ENCODE measurements around the gene GRK6.

The GRK6 gene

GRCh38 chr5:177449140-177450061, 22.9 kb downstream of the GRK6 start (continued):
- TF ChIP-seq, protein P1, sequence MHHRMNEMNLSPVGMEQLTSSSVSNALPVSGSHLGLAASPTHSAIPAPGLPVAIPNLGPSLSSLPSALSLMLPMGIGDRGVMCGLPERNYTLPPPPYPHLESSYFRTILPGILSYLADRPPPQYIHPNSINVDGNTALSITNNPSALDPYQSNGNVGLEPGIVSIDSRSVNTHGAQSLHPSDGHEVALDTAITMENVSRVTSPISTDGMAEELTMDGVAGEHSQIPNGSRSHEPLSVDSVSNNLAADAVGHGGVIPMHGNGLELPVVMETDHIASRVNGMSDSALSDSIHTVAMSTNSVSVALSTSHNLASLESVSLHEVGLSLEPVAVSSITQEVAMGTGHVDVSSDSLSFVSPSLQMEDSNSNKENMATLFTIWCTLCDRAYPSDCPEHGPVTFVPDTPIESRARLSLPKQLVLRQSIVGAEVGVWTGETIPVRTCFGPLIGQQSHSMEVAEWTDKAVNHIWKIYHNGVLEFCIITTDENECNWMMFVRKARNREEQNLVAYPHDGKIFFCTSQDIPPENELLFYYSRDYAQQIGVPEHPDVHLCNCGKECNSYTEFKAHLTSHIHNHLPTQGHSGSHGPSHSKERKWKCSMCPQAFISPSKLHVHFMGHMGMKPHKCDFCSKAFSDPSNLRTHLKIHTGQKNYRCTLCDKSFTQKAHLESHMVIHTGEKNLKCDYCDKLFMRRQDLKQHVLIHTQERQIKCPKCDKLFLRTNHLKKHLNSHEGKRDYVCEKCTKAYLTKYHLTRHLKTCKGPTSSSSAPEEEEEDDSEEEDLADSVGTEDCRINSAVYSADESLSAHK (tag by site-specific recombination; IDR thresholded peaks at IDR 0.05): no peak
- TF ChIP-seq ZNF391 (tag by site-specific recombination; IDR thresholded peaks at IDR 0.05; ENCODE audit: borderline replicate concordance, low read depth): no peak
- TF ChIP-seq ZFP3 (tag by site-specific recombination; IDR thresholded peaks at IDR 0.05; ENCODE audit: low read depth): no peak
- TF ChIP-seq ZNF658 (tag by site-specific recombination; IDR thresholded peaks at IDR 0.05): no peak
- no peak for TF ChIP-seq ZNF660 (tag by site-specific recombination; IDR thresholded peaks at IDR 0.05)
- TF ChIP-seq HIC1 (tag by site-specific recombination; IDR thresholded peaks at IDR 0.05): no peak

- TF ChIP-seq ZNF692 (tag by site-specific recombination; IDR thresholded peaks at IDR 0.05): peak; percentile 51; the same call in 1 of the 2 replicates
- no peak for TF ChIP-seq ZBTB1 (tag by site-specific recombination; IDR thresholded peaks at IDR 0.05)
- H3K4me3 ChIP-seq (ENCODE audit: low read depth, low read length): no peak overlapping the region
- H3K27ac ChIP-seq (ENCODE audit: extremely low read depth, low read depth, low read length): no peak overlapping the region
- H3K4me1 ChIP-seq (ENCODE audit: control insufficient read depth, insufficient read depth, low read length): peaks cover 5% of the 10 kb centered on the region; the same call in 1 of the 2 replicates
- no peaks in the 10 kb centered on the region for H3K36me3 ChIP-seq (ENCODE audit: control insufficient read depth in 2 of 2, insufficient read depth in 1 of 2, low read length in 2 of 2)
- no peaks in the 10 kb centered on the region for H3K9me3 ChIP-seq (ENCODE audit: control insufficient read depth, insufficient read depth, low read depth, low read length)
- ChIA-PET POLR2A (interaction anchor here (0.6 to 1.4 kb wide), 3 partner anchors 44 to 149 kb away, joined by 3 to 4 read pairs (median 3); no protein-coding TSS in a partner anchor), CTCF (interaction anchor here (0.9 to 5.0 kb wide), 6 partner anchors 9 to 337 kb away, joined by 3 to 76 read pairs (median 4); no protein-coding TSS in a partner anchor)
Observed at GRCh38 chr5:177450667-177451424, 24.4 kb downstream of the GRK6 start.

DNA sequence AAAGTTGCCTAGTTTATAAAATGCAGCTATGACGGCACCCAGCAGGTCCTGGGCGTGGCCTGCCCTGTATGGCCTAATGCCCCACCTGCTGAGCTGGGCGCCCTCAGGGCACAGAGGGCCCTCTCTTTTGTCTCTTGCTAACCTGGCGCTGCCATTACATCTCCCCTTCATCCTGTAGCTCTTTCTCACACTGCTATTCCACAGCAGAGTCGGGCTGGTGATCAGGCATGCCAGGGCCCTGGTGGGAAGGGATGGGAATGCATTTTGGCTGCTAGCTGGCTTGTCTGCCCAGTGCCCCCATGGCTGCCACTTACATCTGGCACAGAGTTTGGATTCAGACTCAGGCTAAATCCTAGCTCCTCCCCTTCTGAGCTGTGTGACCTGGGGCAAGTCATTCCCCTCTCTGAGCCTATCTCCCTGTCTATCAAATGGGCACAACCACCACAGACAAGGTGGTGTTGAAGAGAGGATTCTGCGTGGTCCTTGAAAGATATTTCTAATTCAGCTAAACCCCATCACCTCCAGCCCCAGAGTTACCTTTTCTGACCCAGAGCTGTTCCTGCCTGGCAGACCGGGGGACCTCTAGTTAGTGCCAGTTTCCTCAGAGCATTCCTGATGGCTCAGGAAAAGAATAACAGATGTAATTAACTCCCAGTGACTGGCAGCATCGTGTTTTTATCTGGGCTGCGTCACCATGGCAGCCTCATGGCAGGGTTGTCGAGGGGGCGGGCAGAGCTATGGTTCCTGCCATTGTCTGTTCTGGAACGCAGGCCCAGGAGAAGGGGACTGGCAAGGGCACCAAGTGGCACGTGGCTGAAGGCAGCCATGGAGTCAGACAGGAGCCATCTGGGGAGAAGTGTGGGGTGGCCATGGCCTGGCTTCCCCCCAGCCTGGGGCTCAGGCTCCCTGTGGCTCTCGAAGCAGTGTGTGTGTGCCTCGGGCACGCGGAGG, 26.5 kb downstream of the GRK6 start:
- Histone ChIP-seq H3K9me3 (ENCODE audit: control insufficient read depth, insufficient read depth, low read depth, low read length) (no peaks in the 10 kb centered on the region), H3K36me3 (ENCODE audit: control insufficient read depth in 2 of 2, insufficient read depth in 1 of 2, low read length in 2 of 2) (peaks cover 0 to 12% of the 10 kb centered on the region in 2 experiments; a peak in 1 of 3 replicates), H3K4me1 (ENCODE audit: control insufficient read depth, insufficient read depth, low read length) (peaks cover 8% of the 10 kb centered on the region), H3K27ac (ENCODE audit: extremely low read depth, low read depth, low read length) (no peak overlapping the region), H3K4me3 (ENCODE audit: low read depth, low read length) (no peak overlapping the region)
- TF ChIP-seq ZNF140 (tag by site-specific recombination; IDR thresholded peaks at IDR 0.05): no peak
- 0 out of 2 replicates have a peak, but pooled peaks have one; percentile 31 for TF ChIP-seq HIC1 (tag by site-specific recombination; IDR thresholded peaks at IDR 0.05)
- no peak for TF ChIP-seq KLF10 (tag by site-specific recombination; IDR thresholded peaks at IDR 0.05)
- TF ChIP-seq ZNF768 (tag by site-specific recombination; IDR thresholded peaks at IDR 0.05): peak; percentile 93; the same call in 1 of the 2 replicates
- ChIA-PET POLR2A (interaction anchor here (0.6 to 4.0 kb wide), 5 partner anchors 27 to 146 kb away, joined by 3 to 19 read pairs (median 5); partner anchors contain the start of genes GRK6 and PDLIM7), CTCF (interaction anchor here (0.6 to 5.1 kb wide), 18 partner anchors 11 to 1038 kb away, joined by 3 to 88 read pairs (median 4); no protein-coding TSS in a partner anchor)
